ENCODE results near the gene ATP11C.

- TF ChIP-seq, protein P1, sequence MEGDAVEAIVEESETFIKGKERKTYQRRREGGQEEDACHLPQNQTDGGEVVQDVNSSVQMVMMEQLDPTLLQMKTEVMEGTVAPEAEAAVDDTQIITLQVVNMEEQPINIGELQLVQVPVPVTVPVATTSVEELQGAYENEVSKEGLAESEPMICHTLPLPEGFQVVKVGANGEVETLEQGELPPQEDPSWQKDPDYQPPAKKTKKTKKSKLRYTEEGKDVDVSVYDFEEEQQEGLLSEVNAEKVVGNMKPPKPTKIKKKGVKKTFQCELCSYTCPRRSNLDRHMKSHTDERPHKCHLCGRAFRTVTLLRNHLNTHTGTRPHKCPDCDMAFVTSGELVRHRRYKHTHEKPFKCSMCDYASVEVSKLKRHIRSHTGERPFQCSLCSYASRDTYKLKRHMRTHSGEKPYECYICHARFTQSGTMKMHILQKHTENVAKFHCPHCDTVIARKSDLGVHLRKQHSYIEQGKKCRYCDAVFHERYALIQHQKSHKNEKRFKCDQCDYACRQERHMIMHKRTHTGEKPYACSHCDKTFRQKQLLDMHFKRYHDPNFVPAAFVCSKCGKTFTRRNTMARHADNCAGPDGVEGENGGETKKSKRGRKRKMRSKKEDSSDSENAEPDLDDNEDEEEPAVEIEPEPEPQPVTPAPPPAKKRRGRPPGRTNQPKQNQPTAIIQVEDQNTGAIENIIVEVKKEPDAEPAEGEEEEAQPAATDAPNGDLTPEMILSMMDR (IDR thresholded peaks at IDR 0.05), result no peak
- TF ChIP-seq POLR2A (IDR thresholded peaks at IDR 0.05), result no peak
Observed at GRCh38 chrX:139811942-139812629, 120.8 kb downstream of the ATP11C start.

Data from thyroid gland (tissue), 4 donors.